Measurements from ENCODE around the gene RALGPS1.

The RALGPS1 gene

DNA sequence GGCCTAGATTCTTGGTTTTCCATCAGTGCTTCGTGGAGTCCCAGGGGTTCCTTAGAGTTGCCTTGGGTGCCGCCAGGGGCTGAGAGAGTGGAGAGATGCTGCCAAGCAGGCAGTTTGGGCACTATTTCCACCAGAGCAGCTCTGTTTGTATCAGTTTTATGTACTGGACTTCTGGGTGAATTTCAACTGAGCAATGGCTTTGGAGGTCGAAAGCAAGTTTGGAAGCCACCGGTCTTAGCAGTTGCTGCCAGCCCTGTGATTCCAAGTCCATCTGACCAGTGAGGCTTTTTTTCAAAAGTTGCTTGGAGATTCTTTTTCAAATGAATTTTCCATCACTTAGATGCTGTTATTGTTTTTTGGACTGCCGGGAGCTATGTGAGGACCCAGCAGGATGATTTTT lies 139.4 kb downstream of the RALGPS1 start:
- DNase-seq, result no peak

- DNase-seq, result no peak
Observed at GRCh38 chr9:127055745-127056402, 141.3 kb downstream of the RALGPS1 start.

- DNase-seq, result no peak
Observed at GRCh38 chr9:127056446-127056845, 141.9 kb downstream of the RALGPS1 start.

DNA sequence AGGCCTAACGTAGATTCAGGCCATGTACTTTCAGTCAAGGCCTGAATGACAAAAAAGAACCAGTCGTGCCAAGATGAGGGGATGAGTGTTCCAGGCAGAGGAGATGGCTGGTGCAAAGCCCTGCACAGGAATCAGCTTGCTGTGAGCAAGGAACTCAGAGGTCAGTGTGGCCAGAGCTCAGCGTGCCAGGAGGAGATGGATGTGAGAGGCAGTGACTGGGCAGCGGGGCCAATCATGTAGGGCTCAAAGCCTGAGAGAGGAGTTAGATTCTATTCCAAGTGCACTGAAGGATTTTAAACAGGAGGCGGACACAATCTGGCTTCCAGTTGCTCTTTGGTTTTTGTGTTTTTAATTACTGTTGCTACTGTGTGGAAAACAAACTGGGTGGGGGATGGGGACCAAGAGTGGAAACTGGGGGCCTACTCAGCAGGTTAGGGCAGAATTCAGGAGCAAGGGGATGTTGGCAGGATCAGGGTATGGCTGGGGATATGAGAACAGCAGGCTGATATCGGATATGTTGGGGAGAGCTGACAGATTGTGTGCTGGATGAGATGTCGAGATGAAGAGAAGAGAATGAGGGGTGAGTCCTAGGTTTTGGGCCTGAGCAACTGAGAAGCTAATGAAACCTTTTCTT lies 143.5 kb downstream of the RALGPS1 start:
- DNase-seq, result no peak

DNA sequence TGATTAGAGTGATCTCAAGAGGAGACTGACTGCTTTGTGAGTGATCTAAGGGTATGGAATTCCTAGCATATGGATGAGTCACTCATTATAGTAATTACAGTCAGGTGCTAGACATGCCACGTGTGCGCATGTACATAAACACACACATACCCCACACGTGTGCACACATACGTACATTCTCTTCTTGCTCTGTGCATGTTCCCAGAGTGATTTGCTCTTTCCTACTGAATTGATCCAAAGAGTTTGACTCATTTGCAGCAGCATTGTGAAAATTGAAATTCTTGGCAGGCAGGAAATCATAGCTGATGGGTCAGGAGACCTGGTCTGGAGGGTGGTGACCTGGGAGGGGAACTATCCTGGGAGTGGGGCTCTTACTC lies 144.1 kb downstream of the RALGPS1 start:
- no peak for DNase-seq

GRCh38 chr9:127059030-127059429 lies 144.4 kb downstream of the RALGPS1 start:
- DNase-seq, result no peak

DNA sequence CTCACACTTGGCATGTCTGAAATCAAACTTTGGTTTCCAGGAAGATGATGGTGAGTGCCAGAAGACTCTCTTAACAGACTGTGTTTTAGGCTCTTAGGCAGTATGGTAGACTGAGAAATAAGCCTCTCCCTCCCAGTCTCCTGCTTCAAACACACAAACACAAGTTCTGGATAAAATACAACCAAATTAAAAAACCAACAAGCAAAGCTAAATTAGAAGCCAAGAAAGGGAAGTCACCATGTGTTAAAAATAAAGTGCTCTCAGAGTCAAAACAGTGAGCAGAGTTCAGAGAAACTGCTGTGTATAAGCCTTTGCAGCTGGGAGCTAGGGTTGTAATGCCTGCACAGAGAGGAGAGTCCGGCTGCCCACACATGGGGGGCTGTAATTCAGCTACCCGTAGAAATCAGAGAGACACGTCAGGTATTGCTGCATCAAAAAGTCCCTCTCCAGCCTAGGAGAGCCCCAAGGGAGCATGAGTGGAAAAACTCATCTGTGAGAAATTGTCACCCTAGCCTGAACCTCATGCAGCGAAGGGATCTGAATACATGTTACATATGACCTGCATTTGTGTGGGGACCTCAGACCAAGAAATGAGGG lies 145.3 kb downstream of the RALGPS1 start:
- DNase-seq, result no peak

- DNase-seq, result no peak
Observed at GRCh38 chr9:127061411-127061810, 146.8 kb downstream of the RALGPS1 start.

DNA sequence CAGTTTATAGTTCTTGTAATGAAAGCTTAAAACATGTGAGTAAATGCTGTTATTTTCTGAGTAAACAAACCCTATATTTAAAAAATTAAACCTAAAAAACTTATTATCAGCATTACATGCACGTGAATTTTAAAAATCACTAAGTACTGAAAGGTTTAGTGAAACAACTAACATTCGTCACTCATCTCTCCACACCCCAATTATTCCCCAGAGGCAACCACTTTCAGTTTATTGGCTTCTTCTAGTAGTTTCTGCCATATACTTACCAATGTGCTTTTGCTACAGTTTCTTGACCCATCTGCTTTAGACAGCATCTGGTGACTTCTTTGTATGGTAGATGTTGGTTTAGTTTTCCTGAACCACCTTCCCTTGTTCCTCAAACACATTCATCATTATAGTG lies 149.8 kb downstream of the RALGPS1 start:
- DNase-seq, result no peak

GRCh38 chr9:127065592-127065991 lies 151.0 kb downstream of the RALGPS1 start:
- DNase-seq, result no peak

DNA sequence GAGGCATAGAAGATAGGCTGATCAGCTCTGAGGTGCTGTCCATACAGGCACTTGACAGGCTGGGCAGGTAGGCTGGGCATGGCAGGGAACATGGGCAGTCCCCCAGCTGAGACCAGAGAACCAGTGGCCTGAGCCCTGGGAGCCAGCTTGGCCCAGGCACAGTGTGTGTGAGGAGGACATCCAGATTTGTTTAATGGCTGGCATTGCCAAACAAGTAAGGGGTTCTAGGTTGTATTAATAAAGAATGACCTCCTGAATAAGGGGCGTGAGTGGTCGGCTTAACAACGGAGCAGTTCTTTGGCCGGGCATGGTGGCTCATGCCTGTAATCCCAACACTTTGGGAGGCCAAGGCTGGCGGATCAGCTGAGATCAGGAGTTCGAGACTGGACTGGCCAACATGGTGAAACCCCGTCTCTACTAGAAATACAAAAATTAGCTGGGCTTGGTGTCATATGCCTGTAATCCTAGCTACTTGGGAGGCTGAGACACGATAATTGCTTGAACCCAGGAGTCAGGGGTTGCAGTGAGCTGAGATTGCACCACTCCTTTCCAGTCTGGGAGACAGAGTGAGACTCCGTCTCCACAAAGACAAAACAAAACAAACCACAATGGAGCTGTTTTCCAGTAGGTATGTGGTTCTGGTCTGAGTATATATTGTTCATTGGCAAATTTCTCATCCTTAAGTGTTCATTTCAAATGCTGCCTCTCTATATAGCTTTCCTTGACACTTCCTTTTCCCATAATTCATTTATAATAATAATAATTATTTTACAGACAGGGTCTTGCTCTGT lies 151.7 kb downstream of the RALGPS1 start:
- DNase-seq, result no peak

DNA sequence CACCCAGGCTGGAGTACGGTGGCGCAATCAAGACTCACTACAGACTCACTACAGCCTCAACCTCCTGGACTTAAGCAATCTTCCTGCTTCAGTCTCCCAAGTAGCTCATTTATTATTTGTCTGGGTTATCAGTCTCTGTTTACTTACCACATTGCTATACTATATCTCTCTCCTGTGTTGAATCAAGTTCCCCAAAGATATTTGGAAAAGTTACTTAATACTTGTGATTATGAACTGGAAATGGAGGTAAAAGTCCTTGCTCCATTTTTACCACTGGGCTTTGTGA lies 152.2 kb downstream of the RALGPS1 start:
- no peak for DNase-seq

DNA sequence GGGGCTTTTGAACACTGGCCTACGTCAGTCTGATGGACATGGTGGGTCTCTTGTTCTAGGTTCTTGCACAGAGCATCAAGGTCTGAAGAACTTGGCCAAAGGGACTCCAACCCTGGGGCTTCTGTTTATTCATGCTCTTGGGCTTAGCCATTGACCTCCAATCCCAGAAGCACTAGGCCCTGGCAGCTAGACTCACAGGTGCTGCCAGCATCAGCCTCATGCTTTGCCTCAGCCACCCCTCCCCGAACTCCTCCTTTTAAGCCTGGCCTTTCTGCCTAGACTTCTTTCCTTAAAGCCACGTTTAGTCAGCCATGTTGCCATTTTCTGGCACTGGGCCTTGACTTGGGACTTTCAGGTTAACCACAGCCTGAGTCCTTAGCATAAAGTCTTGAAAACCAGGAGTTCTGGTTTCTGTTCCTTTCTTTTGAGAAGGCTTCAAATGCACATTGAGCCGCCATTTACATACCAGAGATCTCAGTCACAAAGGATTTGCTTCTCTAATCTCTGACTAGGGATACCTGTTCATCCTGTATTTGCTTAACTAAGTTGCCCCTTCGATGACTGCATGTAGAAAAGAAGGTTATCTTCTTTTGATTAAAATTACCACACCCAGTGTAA lies 153.1 kb downstream of the RALGPS1 start:
- no peak for DNase-seq

DNA sequence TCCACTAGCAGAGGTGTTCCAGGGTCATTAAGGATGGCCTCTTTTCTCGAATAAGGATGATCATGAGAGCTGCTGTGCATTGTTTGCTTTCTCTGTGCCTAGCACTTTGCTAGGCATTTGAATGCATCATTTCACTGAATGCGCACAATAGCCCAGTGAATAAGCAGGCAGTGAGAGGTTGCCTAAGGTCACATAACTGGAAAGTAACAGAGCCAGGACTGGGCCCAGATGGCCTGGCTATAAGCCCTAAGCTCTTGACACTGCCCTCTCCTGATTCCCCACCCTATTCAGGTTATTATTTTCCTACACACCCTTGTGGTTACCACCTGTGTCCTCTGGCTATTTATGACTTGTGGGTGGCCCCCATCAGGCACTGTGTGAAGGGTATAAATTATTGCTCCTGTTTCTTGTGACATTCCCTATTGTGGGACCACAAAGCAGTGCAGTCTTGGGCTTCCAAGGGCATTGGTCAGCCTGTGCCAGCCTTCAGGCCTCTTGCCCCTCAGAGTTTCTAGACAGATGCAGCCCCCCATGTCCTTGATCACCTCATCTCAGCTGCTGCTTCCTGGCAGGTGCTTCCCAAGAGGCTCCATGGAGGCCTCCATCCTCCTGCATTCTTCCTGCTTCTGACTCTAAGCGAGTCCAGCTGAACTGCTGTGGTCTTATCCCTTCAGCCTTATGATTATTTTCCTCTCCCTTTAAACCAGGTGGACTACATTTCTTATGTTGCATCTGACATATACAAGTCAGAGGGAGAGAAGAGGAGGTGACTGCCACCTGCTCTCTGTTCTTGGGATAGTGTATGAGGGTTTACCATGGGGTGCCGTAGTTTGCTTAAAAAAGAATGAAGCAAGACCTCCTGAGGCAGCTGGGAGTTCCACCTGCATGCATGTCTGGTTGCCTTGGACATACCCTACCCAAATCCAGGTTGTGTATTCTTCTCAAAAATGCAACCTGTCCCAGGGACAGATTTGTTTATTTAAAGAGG lies 160.3 kb downstream of the RALGPS1 start:
- no peak for DNase-seq

GRCh38 chr9:127075624-127076372 lies 161.2 kb downstream of the RALGPS1 start:
- no peak for DNase-seq

GRCh38 chr9:127076860-127077643 lies 162.5 kb downstream of the RALGPS1 start:
- no peak for DNase-seq

- no peak for DNase-seq
Observed at GRCh38 chr9:127077644-127077946, 163.0 kb downstream of the RALGPS1 start.

GRCh38 chr9:127078336-127078735 lies 163.8 kb downstream of the RALGPS1 start:
- DNase-seq, result no peak

- DNase-seq, result no peak
Observed at GRCh38 chr9:127078988-127079387, 164.4 kb downstream of the RALGPS1 start.

- no peak for DNase-seq
Observed at GRCh38 chr9:127079446-127080140, 165.0 kb downstream of the RALGPS1 start.

Data from right kidney (tissue), 1 donor.